ENCODE measurements around the gene RERE.

DNA sequence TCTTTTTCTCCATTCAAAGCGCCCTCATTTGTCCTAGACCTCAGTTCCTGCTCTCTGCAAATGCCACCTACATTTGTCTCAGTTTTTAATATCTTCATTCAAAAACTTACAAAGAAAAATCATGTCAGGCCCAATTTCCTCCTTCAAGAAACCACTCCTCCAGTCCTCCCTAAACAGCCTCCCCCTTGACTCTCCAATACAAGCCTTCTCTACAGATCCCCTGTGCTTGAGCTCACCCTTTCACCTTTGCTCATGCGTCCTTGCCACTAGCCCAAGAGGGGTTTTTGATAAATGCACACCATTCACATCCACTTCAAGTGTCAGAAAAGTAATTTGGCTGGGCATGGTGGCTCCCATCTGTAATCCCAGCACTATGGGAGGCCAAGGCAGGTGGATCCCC lies 140.6 kb downstream of the RERE start:
- TF ChIP-seq, protein P1, sequence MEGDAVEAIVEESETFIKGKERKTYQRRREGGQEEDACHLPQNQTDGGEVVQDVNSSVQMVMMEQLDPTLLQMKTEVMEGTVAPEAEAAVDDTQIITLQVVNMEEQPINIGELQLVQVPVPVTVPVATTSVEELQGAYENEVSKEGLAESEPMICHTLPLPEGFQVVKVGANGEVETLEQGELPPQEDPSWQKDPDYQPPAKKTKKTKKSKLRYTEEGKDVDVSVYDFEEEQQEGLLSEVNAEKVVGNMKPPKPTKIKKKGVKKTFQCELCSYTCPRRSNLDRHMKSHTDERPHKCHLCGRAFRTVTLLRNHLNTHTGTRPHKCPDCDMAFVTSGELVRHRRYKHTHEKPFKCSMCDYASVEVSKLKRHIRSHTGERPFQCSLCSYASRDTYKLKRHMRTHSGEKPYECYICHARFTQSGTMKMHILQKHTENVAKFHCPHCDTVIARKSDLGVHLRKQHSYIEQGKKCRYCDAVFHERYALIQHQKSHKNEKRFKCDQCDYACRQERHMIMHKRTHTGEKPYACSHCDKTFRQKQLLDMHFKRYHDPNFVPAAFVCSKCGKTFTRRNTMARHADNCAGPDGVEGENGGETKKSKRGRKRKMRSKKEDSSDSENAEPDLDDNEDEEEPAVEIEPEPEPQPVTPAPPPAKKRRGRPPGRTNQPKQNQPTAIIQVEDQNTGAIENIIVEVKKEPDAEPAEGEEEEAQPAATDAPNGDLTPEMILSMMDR (conservative IDR thresholded peaks at IDR 0.05): no peak
- no peak for TF ChIP-seq ZFX (IDR thresholded peaks at IDR 0.05)

Data from C4-2B (cell line).